ENCODE measurements around the gene RNU4-1.
A peak's percentile ranks its signal among the peaks of the same experiment; 100 is the strongest.

Gene RNU4-1

DNA sequence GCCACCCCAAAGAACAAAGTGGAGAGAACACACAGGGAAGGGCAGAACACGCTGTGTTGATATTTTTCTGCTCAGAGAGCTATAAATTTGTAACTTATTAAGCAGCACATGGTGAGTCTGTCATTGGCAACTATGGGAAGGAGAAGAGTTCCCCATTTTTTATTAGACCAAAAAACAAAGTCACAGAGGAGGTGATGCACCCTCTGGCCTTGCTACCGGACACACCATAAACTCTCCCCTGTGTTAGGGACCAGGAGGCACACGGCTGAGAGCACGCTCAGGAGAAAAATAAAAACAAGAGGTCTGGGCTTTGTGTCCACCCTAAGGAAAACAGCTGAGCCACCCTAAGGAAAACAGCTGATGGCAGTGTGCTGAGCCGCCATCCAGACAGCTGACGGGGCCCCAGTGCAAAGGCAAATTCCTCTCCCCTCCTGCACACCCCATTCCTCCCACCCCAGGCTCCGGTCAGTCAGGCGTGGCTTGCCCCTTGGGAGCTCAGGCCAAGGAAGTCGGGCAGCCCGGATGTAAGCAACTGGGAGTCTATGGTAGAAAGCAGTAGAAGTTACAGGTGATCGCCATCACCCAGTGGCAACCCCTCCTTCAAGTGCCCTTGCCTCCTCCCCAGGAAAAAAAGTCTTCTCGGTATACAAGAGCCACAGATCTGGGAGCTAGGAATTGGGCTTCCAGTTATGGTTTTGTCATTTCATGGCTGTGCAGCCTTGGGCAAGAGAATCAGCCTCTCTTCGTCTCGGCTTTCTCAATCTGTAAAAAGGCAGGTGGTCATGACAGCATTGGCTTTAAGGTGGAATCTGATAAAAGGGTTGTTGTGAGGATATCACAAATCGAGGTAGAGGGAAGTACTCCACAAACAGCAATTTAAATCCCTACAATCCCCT is 29.9 kb downstream of the RNU4-1 start:
- TF ChIP-seq, protein P1, sequence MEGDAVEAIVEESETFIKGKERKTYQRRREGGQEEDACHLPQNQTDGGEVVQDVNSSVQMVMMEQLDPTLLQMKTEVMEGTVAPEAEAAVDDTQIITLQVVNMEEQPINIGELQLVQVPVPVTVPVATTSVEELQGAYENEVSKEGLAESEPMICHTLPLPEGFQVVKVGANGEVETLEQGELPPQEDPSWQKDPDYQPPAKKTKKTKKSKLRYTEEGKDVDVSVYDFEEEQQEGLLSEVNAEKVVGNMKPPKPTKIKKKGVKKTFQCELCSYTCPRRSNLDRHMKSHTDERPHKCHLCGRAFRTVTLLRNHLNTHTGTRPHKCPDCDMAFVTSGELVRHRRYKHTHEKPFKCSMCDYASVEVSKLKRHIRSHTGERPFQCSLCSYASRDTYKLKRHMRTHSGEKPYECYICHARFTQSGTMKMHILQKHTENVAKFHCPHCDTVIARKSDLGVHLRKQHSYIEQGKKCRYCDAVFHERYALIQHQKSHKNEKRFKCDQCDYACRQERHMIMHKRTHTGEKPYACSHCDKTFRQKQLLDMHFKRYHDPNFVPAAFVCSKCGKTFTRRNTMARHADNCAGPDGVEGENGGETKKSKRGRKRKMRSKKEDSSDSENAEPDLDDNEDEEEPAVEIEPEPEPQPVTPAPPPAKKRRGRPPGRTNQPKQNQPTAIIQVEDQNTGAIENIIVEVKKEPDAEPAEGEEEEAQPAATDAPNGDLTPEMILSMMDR (IDR thresholded peaks at IDR 0.05; ENCODE audit: insufficient read depth, low read length, missing control alignments), result no peak
- H3K4me3 ChIP-seq (ENCODE audit: low read depth, low read length), result peak overlapping the region; percentile 81
- POLR2A ChIA-PET, result interaction anchor here (0.6 to 8.1 kb wide), 7 partner anchors 19 to 65 kb away, joined by 3 to 134 read pairs (median 6); partner anchors contain the start of genes RNU4-1, RNU4-2 and RPLP0
- CTCF ChIA-PET, result interaction anchor here (0.7 to 26.2 kb wide), 6 partner anchors 9 to 64 kb away, joined by 3 to 1066 read pairs (median 64); partner anchors contain the start of genes RPLP0 and SIRT4
- no peak for DNase-seq (ENCODE audit: low read depth, low spot score)

DNA sequence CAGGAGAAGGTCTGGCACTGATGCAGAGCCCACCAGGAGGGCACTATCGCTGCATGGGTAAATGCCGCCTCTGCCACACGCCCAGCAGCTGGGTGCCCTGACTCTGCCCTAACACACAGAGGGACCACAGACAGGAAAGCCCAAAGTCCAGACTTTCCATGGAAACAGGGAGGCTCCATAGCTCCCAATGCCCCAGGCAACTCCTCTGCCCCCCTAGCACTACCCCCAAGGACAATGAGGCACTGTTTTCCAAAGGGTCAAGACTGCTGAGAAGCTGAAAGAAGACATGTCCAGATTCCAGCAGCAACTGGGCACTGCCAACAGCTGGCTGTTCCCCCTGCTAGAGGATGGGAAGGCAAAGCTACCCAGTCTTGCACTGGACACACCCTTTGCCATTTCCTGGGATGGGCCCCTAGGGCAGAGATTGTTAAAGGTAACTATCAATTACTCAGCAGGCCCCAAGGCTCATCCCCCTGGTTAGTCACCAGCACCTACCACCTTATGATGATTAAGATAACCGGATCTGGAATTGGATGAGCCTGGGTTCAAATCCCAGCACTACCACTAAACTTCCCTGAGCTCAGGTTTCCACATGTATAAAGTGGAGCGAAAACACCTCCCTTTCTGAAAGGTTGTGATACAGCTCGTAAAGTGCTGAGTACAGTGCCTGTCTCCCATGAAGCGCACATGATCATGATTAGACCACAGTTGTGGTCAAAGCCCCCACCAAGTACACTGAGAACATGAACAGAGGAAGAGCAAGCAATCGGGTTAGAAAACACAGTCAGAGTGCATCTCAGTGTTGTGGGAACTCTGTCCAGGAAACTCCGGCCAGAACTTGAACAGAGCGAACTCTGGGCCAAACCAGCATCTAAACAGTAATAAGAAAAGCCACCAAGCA is 30.8 kb downstream of the RNU4-1 start:
- H3K4me3 ChIP-seq (ENCODE audit: low read depth, low read length), result peak overlapping the region; percentile 81
- TF ChIP-seq, protein P1 (IDR thresholded peaks at IDR 0.05; ENCODE audit: insufficient read depth, low read length, missing control alignments), result no peak
- no peak for DNase-seq (ENCODE audit: low read depth, low spot score)
- ChIA-PET CTCF (interaction anchor here (0.7 to 26.2 kb wide), 5 partner anchors 10 to 63 kb away, joined by 3 to 1066 read pairs (median 125); partner anchors contain the start of gene RPLP0), POLR2A (interaction anchor here (0.6 to 8.1 kb wide), 9 partner anchors 15 to 64 kb away, joined by 3 to 134 read pairs (median 6); partner anchors contain the start of genes RNU4-1, RNU4-2 and RPLP0)

DNA sequence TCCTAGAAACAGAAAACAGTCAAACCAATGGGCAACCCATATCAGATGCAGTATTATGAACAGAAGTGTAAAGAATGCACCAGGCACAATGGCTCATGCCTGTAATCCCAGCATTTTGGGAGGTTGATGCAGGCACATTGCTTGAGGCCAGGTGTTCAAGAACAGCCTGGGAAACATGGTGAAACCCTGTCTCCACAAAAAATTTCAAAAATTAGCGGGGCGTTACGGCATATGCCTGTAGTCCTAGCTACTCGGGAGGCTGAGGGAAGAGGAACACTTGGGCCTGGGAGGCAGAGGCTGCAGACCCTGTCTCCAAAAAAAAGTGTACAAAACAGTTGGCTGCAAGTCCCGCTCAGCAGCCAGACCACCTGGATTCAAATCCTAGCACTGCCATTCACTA is 32.4 kb downstream of the RNU4-1 start:
- POLR2A ChIA-PET, result interaction anchor here (0.7 to 8.1 kb wide), 5 partner anchors 26 to 60 kb away, joined by 4 to 134 read pairs (median 34); partner anchors contain the start of genes RNU4-1, RNU4-2 and RPLP0
- CTCF ChIA-PET, result interaction anchor here (9.5 to 26.2 kb wide), 3 partner anchors 14 to 61 kb away, joined by 125 to 1066 read pairs (median 412); partner anchors contain the start of gene RPLP0
- no peak overlapping the region for H3K4me3 ChIP-seq (ENCODE audit: low read depth, low read length)
- no peak for DNase-seq (ENCODE audit: low read depth, low spot score)
- TF ChIP-seq, protein P1 (IDR thresholded peaks at IDR 0.05; ENCODE audit: insufficient read depth, low read length, missing control alignments), result no peak

DNA sequence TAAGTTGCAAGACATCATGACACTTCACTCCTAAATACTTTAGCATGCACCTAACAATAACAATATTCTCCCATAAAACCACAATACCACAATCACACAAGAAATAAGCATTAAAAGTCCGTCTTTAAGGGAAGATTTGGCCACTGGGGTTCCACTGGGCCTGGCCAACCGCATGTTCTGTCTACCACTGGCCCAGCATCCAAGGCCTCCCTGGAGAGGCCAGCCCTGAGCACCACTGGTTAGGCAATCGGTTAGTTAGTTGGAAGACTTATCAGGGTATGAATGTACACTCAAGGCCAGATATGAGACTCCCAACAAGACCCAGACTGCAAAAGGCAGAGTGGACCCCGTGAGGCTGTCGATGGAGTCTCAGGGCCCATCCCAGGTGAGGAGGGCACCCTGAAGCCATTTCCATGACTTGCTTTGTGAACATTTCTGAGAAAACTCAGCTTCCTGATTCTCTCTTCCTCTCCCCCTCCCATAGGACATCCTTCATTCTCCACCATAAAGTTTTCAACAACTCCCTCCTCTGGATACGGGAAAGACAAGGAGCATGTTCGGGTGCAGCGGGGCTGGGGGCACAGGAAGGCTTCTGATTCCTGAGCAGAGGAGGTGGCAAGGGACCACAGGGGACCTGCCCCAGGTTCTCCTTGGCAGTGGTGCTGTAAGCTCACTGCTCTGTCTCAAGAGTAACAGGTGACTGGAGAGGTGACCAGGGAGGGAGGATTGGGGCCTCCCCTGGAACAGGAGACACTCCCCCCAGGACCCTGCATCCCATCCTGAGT is 33.4 kb downstream of the RNU4-1 start:
- POLR2A ChIA-PET, result interaction anchor here (1.2 to 8.1 kb wide), 4 partner anchors 25 to 59 kb away, joined by 3 to 134 read pairs (median 52); partner anchors contain the start of gene RPLP0
- H3K4me3 ChIP-seq (ENCODE audit: low read depth, low read length), result no peak overlapping the region
- CTCF ChIA-PET, result interaction anchor here (0.7 to 26.2 kb wide), 4 partner anchors 9 to 60 kb away, joined by 3 to 1066 read pairs (median 268); partner anchors contain the start of gene RPLP0
- no peak for DNase-seq (ENCODE audit: low read depth, low spot score)
- TF ChIP-seq, protein P1 (IDR thresholded peaks at IDR 0.05; ENCODE audit: insufficient read depth, low read length, missing control alignments), result no peak

DNA sequence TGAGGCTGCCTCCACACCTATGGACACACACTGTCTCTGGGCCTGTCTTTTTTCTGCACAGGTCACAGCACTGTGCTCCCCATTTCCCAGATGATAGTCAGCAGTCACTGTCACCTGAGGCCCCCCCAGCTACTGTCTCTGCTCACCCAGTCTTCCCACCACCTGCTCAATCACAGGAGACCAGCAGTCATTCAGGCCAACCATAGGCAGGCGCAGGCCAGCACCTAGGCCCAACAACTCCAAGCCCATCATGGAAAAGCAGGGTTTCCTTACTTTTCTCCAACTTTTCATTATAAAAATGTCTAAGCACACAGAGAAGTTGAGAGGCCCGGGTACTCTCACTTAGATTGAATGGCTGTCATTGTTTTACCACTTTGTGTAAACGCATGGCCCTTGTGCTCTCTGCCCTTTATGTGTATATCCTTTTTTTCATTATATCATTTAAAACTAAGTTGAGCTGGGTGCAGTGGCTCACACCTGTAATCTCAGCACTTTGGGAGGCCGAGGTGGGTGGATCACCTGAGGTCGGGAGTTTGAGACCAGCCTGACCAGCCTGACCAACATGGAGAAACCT is 34.6 kb downstream of the RNU4-1 start:
- ChIA-PET CTCF (interaction anchor here (1.7 to 26.2 kb wide), 4 partner anchors 3 to 57 kb away, joined by 4 to 1066 read pairs (median 412); partner anchors contain the start of genes PXN and RPLP0), POLR2A (interaction anchor here (0.8 to 2.7 kb wide), 4 partner anchors 21 to 58 kb away, joined by 3 to 46 read pairs (median 12); partner anchors contain the start of gene RPLP0)
- DNase-seq (ENCODE audit: low read depth, low spot score), result no peak
- no peak overlapping the region for H3K4me3 ChIP-seq (ENCODE audit: low read depth, low read length)
- TF ChIP-seq, protein P1 (IDR thresholded peaks at IDR 0.05; ENCODE audit: insufficient read depth, low read length, missing control alignments), result no peak

Measured in AG04449 (cell line).